Measurements from ENCODE around the gene STXBP5.

DNA sequence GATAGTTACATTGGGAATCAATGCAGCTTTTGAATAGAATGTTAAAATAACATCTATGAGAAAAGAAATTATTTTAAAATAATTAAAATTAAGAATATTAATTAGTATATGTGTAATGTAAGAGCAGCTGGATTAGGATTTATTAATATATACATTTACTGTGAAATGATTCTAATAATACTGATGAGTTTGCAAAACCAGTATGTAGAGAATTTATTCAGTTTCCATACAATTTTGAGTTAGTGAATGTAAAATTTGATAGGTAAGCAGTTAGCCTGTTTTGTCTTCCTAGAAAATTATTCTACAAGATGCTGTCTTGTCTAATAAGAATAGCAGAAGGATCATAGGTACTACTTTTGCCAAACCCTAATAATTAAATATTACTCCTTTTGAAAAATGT, 70.6 kb downstream of the STXBP5 start:
- TF ChIP-seq GATA2 (IDR thresholded peaks at IDR 0.05; ENCODE audit: low read depth, low read length): no peak
- TF ChIP-seq GATA3 (IDR thresholded peaks at IDR 0.05; ENCODE audit: low read depth, low read length): no peak
